ENCODE measurements around the gene MOGAT1.
"Not testable (repeated sequence)": the region's sequence is repeated elsewhere in the genome, so short reads cannot be mapped to it uniquely, and the experiment has no call there.

MOGAT1 gene

DNA sequence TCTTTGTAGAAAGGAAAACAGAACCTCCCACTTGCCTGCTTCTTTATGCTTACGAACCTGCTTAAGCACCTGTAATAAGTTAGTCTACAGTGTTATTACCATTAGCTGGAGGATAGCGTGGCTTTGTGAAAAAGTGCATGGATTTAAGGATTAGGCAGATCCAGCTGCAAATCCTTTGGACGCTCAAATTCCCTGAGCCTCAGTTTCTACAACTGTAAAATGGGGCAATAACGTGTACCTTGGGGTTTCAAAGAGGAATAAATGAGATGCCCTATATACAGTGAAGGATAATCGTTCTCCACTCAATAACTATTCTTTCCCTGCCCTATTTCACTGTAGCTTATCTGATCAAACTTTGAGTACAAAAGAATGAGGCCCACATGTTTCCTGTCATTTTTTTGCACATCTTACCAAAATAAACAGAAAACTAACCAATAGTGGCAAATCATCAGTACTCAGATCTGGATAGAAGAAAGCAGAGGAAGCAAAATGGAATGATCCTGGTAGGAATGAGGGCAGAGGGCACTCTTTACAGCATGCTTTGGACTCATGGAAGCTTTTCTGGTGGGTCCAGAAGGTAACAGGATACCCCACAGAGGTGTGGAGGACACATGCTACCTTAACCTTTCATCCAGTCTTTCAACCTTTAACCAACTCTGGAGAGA, 14.8 kb downstream of the MOGAT1 start:
- TF ChIP-seq, protein P1, sequence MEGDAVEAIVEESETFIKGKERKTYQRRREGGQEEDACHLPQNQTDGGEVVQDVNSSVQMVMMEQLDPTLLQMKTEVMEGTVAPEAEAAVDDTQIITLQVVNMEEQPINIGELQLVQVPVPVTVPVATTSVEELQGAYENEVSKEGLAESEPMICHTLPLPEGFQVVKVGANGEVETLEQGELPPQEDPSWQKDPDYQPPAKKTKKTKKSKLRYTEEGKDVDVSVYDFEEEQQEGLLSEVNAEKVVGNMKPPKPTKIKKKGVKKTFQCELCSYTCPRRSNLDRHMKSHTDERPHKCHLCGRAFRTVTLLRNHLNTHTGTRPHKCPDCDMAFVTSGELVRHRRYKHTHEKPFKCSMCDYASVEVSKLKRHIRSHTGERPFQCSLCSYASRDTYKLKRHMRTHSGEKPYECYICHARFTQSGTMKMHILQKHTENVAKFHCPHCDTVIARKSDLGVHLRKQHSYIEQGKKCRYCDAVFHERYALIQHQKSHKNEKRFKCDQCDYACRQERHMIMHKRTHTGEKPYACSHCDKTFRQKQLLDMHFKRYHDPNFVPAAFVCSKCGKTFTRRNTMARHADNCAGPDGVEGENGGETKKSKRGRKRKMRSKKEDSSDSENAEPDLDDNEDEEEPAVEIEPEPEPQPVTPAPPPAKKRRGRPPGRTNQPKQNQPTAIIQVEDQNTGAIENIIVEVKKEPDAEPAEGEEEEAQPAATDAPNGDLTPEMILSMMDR (IDR thresholded peaks at IDR 0.05; ENCODE audit: insufficient read depth, low read depth, low read length, missing control alignments), result no peak
- H3K4me3 ChIP-seq (ENCODE audit: low read depth, low read length), result no peak overlapping the region
- DNase-seq (ENCODE audit: low read depth), result no peak

DNA sequence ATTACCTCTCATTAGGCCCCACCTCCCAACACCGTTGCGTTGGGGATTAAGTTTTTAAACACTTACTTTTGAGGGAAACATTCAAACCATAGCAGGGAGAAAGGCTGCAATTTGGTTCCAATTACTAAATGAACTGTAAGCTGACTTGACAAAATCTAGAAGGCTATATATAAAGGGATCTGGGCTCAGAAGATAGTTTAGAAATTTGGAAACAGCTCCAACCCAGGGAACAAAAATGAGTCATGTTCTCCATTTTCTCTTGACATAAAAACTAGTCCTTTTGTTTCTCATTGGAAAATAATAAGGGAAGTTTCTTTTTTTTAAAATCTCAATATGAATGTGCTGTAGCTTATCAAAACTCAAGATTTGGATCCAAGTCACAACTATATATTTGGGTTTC, 17.5 kb downstream of the MOGAT1 start:
- TF ChIP-seq, protein P1 (IDR thresholded peaks at IDR 0.05; ENCODE audit: insufficient read depth, low read depth, low read length, missing control alignments), result no peak
- no peak overlapping the region for H3K4me3 ChIP-seq (ENCODE audit: low read depth, low read length)
- no peak for DNase-seq (ENCODE audit: low read depth)

DNA sequence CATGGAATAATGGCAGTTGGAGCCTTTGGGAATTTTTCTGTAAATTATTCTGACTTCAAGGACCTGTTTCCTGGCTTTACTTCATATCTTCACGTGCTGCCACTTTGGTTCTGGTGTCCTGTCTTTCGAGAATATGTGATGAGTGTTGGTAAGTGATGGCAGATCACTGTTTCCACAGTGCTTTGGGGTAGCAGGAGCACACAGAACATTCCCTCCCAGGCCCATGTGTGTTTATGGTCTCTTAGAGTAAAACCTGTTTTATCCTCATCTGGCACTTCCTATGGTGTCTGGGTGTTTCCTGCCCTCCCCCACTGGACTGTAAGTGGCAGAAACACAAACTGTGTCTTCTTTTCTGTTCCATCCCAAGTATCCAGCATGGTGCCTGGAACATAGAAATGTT, 17.9 kb downstream of the MOGAT1 start:
- TF ChIP-seq, protein P1 (IDR thresholded peaks at IDR 0.05; ENCODE audit: insufficient read depth, low read depth, low read length, missing control alignments), result no peak
- DNase-seq (ENCODE audit: low read depth), result no peak
- no peak overlapping the region for H3K4me3 ChIP-seq (ENCODE audit: low read depth, low read length)

DNA sequence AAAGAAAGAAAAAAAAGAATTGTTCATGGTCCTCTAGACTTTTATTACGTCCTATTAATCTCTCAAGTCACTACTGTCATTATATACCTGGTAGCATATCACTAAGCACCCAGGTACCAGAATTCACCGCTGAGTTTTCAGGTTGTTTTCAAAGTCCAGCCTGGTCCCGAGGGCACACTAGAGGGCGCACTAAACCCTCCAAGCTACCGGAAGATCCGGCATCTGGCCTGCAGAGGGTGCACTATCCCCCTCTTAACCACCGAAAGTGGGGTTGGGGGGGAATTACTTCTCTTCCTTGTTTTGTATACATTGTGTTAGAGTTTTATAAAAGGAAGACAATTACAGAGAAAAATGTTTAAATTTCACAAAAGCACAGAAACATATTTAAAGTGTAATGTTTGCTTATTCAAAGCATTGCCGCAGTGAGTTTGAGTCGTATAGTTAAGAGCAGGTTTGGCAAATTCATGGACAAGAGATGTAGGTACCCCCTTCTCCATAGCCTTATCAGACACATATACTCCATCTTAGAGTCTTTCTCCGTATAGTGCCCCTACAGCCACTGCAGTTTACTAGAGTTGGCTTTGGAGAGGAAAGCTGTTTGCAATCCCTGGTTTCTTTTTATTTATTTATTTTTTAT, 19.2 kb downstream of the MOGAT1 start:
- DNase-seq (ENCODE audit: low read depth), result peak; percentile 85

DNA sequence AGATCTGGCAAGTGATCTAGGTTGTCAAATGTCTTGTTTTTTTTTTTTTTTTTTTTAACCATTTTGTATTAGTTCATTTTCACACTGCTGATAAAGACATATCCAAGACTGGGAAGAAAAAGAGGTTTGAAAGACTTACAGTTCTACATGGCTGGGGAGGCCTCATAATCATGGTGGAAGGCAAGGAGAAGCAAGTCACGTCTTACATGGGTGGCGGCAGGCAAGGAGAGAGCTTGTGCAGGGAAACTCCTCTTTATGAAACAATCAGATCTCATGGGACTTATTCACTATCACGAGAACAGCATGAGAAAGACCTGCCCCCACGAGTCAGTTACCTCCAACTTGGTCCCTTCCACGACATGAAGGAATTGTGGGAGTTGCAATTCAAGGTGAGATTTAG, 22.0 kb downstream of the MOGAT1 start:
- not testable (repeated sequence) for DNase-seq (ENCODE audit: low read depth)

More for the DNA sequence above, 19.2 kb downstream of the MOGAT1 start:
- no peak overlapping the region for H3K4me3 ChIP-seq (ENCODE audit: low read depth, low read length)
- TF ChIP-seq, protein P1 (IDR thresholded peaks at IDR 0.05; ENCODE audit: insufficient read depth, low read depth, low read length, missing control alignments), result peak; percentile 99

DNA sequence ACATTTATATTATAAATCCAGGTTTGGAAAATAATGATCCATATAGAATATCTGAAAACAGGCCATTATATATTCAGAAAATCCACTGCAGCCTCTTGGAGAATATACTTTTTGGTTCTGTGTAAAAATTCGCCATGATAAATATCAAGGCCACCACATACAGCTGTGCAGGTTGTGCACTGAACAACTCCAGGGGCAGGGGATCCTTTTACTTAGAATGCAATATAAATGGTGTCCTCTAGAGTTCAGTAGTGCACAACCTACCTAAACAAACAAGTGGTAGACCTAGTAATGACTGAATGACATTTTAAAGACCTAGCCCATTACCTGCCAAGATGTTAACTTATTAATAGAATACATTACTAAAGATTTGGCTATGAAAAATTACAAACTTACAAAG, 22.4 kb downstream of the MOGAT1 start:
- DNase-seq (ENCODE audit: low read depth), result peak; percentile 43
- no peak overlapping the region for H3K4me3 ChIP-seq (ENCODE audit: low read depth, low read length)
- TF ChIP-seq, protein P1 (IDR thresholded peaks at IDR 0.05; ENCODE audit: insufficient read depth, low read depth, low read length, missing control alignments), result peak; percentile 21

More for the DNA sequence above, 22.0 kb downstream of the MOGAT1 start:
- not testable (repeated sequence) for H3K4me3 ChIP-seq (ENCODE audit: low read depth, low read length)

DNA sequence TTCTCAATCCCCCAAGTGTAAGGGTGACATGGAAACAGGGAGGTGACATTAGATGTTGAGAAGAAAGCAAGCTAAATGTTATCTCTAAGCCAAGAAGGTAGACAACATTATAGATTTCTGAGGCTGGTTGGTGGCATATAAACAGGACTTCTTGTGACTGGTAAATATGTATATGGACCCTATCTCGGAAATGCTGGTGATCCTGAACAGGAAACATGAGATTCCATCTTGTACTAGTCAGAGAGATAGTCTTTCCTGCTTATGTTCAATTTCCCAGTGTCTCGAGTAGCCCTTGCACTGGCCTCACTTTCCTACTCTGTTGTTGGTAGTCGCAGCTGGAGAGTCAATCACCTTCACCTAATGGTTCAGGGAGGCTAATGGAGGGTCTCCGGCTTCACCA, 26.8 kb downstream of the MOGAT1 start:
- no peak overlapping the region for H3K4me3 ChIP-seq (ENCODE audit: low read depth, low read length)
- no peak for DNase-seq (ENCODE audit: low read depth)
- TF ChIP-seq, protein P1 (IDR thresholded peaks at IDR 0.05; ENCODE audit: insufficient read depth, low read depth, low read length, missing control alignments), result no peak
